ENCODE data around the gene MAGED2.
"Not testable (repeated sequence)": the region's sequence is repeated elsewhere in the genome, so short reads cannot be mapped to it uniquely, and the experiment has no call there.

- TF ChIP-seq CTCF, POLR2A (IDR thresholded peaks at IDR 0.05): not testable (repeated sequence)
Measured at GRCh38 chrX:54841184-54841874, 33.8 kb downstream of the MAGED2 start.
